ENCODE results near the gene BTNL8.

DNA sequence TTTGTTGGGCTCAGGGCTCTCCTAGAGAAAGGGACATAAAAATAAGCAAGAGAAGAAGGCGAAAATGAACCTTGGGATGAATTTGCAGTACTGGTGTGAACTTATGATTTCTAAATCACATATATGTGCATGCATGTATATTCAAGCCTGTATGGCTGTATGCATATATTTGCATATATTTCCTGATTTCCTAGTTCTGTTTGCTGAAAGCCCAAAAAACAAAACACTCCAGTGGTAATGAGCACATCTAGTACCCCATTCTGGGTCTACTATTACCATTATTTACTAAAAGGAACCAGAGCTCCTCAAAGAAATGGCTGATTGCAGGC lies 45.1 kb upstream of the BTNL8 start:
- TF ChIP-seq, protein P1, sequence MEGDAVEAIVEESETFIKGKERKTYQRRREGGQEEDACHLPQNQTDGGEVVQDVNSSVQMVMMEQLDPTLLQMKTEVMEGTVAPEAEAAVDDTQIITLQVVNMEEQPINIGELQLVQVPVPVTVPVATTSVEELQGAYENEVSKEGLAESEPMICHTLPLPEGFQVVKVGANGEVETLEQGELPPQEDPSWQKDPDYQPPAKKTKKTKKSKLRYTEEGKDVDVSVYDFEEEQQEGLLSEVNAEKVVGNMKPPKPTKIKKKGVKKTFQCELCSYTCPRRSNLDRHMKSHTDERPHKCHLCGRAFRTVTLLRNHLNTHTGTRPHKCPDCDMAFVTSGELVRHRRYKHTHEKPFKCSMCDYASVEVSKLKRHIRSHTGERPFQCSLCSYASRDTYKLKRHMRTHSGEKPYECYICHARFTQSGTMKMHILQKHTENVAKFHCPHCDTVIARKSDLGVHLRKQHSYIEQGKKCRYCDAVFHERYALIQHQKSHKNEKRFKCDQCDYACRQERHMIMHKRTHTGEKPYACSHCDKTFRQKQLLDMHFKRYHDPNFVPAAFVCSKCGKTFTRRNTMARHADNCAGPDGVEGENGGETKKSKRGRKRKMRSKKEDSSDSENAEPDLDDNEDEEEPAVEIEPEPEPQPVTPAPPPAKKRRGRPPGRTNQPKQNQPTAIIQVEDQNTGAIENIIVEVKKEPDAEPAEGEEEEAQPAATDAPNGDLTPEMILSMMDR (IDR thresholded peaks at IDR 0.05; ENCODE audit: borderline replicate concordance, extremely low read depth, low read length, poor library complexity, severe bottlenecking): no peak
- no peak for TF ChIP-seq EZH2 (IDR thresholded peaks at IDR 0.05; ENCODE audit: borderline replicate concordance, low read depth, low read length, severe bottlenecking)

Data from DND-41 (cell line).